GM12891 (cell line): ENCODE data around the gene NPTXR.
A peak's percentile ranks its signal among the peaks of the same experiment; 100 is the strongest.

Experiments
- POLR2A ChIP-seq: IDR thresholded peaks from 2 replicates; pipeline ENCODE4 v1.6.1; 2011; ENCODE audit warnings: low read depth, low read length, control low read depth
- POLR2AphosphoS5 ChIP-seq: IDR thresholded peaks from 2 replicates; pipeline ENCODE4 v1.6.1; 2011; ENCODE audit warnings: low read depth, low read length, control low read depth
- SPI1 ChIP-seq: IDR thresholded peaks from 2 replicates; pipeline ENCODE4 v1.6.1; 2011; ENCODE audit warnings: low read depth, low read length, control low read depth

DNA sequence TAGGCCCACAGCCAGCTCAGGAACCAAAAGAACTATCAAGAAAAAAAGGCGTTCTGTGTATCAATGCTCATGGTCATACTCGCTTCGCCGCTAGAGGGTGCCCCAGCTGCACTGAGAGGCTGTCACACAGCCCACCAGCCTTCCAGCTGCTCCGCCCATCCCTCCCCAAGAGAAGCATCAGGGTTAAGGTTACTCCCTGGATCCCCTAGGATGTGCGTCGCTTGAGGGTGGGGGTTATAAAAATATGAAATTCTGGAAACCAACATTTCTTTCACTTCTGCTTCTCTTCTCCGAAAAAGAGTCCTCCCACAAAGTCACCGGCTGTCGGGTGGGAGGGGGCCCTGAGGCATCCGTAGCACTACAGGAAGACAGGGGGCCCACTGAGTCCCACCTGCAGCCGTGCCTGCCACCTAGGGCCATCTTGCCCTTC, 26.5 kb upstream of the NPTXR start:
- TF ChIP-seq POLR2AphosphoS5: peak; percentile 31; the same call in 1 of the 2 replicates
- 0 out of 2 replicates have a peak, but pooled peaks have one; percentile 35 for TF ChIP-seq POLR2A
- peak; percentile 82 for TF ChIP-seq SPI1
